K562 (cell line): ENCODE measurements around the gene DIP2C. TPM values are rescaled to one million over a fixed set of nuclear protein-coding genes. Genes with fewer than 3 reads are reported as not detected.

Experiments used
- ATAC-seq: fragments of 200-7000 bp; cut with Tn5 transposase; 3 replicates; pipeline ENCODE4 v1.9.1; 2020; ENCODE audit warnings: moderate library complexity
- BruUV-seq: library from RNA; stranded (reverse); fragments of 400-500 nt; replicated peaks from 2 replicates; lab custom pipeline; 2021; lab: Mats Ljungman, UMichigan
- CTCF ChIA-PET: fragments of 300-600 bp; formaldehyde crosslinking; extraction: SDS; loops from one replicate; lab custom pipeline; 2021; ENCODE audit warnings: low intra/inter-chr PET ratio; lab: Yijun Ruan, JAX
- POLR2A ChIA-PET: fragments of 300-600, 350-650 bp; sonication (Branson Sonifier 250); formaldehyde crosslinking; extraction: SDS; loops from one replicate; lab custom pipeline; 2021; ENCODE audit warnings: antibody characterized with exemption, inconsistent platforms; lab: Yijun Ruan, JAX
- DNase-seq, 4 experiments: peaks; one replicate each; pipeline versions ENCODE4 v3.0.0 to v3.0.0-alpha.2; 2011 to 2018; ENCODE audit warnings: low spot score in 3 of 4, mixed read lengths in 3 of 4; ENCODE audit errors: extremely low read depth in 1 of 4
- FAIRE-seq: peaks from 2 replicates; lab custom pipeline; 2011; peaks lifted over from hg19 to GRCh38; lab: Jason Lieb, UNC
- H2AFZ ChIP-seq: 2 replicates; pipeline ENCODE4 v1.6.0; 2011; ENCODE audit warnings: low read depth, low read length, control low read depth, inconsistent platforms
- H3K27ac ChIP-seq: fragments of 200-600 bp; 3 replicates; pipeline ENCODE4 v1.8.0; 2011; ENCODE audit warnings: low read depth, mild to moderate bottlenecking, control low read depth, inconsistent platforms, low read length, moderate library complexity, mixed read lengths; ENCODE audit errors: extremely low read depth
- H3K27me3 ChIP-seq, 2 experiments: fragments of 300-600 bp in 1 of 2; 2 replicates in 1 of 2; 3 replicates in 1 of 2; pipeline versions ENCODE4 v1.6.0 to v1.8.0; 2011; ENCODE audit warnings: inconsistent platforms in 2 of 2, low read length in 2 of 2, mild to moderate bottlenecking in 1 of 2, mixed read lengths in 1 of 2, moderate library complexity in 1 of 2; ENCODE audit not compliant: control insufficient read depth in 2 of 2, insufficient read depth in 2 of 2
- H3K36me3 ChIP-seq: fragments of 300-600 bp; 3 replicates; pipeline ENCODE4 v1.8.0; 2011; ENCODE audit warnings: mild to moderate bottlenecking, low read length, inconsistent platforms; ENCODE audit not compliant: control insufficient read depth, insufficient read depth
- H3K4me1 ChIP-seq, 2 experiments: fragments of 200-600 bp in 1 of 2; replicated peaks in 1 of 2; 2 replicates in 1 of 2; 3 replicates in 1 of 2; pipeline versions ENCODE4 v1.5.1 to v1.8.0; 2011; ENCODE audit warnings: inconsistent platforms in 2 of 2, low read length in 2 of 2, mild to moderate bottlenecking in 1 of 2, mixed read lengths in 1 of 2, moderate library complexity in 1 of 2; ENCODE audit not compliant: control insufficient read depth in 2 of 2, insufficient read depth in 2 of 2
- H3K4me2 ChIP-seq: 2 replicates; pipeline ENCODE4 v1.6.1; 2011; ENCODE audit warnings: low read length, control low read depth, inconsistent platforms, mixed read lengths; ENCODE audit not compliant: insufficient read depth
- H3K4me3 ChIP-seq: fragments of 200-600 bp; sonication (generic), shearing (Covaris generic); 2 replicates; pipeline ENCODE4 v1.5.1; 2016; ENCODE audit warnings: control low read depth, inconsistent platforms
- H3K79me2 ChIP-seq: fragments of 200-600 bp; 3 replicates; pipeline ENCODE4 v1.8.0; 2011; ENCODE audit warnings: low read length, inconsistent platforms; ENCODE audit not compliant: control insufficient read depth, insufficient read depth
- H3K9ac ChIP-seq, 2 experiments: 2 replicates each; pipeline versions ENCODE4 v1.6.0 to v1.6.1; 2011; ENCODE audit warnings: low read depth in 2 of 2, low read length in 2 of 2, control low read depth in 1 of 2, inconsistent platforms in 1 of 2, mild to moderate bottlenecking in 1 of 2, mixed read lengths in 1 of 2; ENCODE audit not compliant: insufficient read depth in 1 of 2
- H3K9me1 ChIP-seq: one replicate; pipeline ENCODE4 v1.6.0; 2011; ENCODE audit warnings: inconsistent platforms, mild to moderate bottlenecking, low read length, moderate library complexity; ENCODE audit not compliant: control insufficient read depth, insufficient read depth
- H3K9me3 ChIP-seq: replicated peaks from 2 replicates; pipeline ENCODE4 v1.5.1; 2011; ENCODE audit warnings: low read depth, low read length, inconsistent platforms; ENCODE audit not compliant: control insufficient read depth, insufficient read depth
- H4K20me1 ChIP-seq: replicated peaks from 2 replicates; pipeline ENCODE4 v1.6.1; 2011; ENCODE audit warnings: low read length, inconsistent platforms, mixed read lengths; ENCODE audit not compliant: control insufficient read depth, insufficient read depth
- CHCHD3 ChIP-seq: fragments of 250-450 bp; sonication (Bioruptor Pico); IDR thresholded peaks from 2 replicates; pipeline ENCODE4 v2.1.2; 2022; ENCODE audit warnings: mild to moderate bottlenecking
- CHD1 ChIP-seq: fragments of 200-600 bp; sonication (generic); IDR thresholded peaks from one replicate; pipeline ENCODE4 v1.6.1; 2012; ENCODE audit warnings: mild to moderate bottlenecking, moderate library complexity, low read length, inconsistent platforms
- DPF2 ChIP-seq: fragments of 450-650 bp; IDR thresholded peaks from 2 replicates; pipeline ENCODE4 v1.6.1; 2016
- FOS ChIP-seq: IDR thresholded peaks from 3 replicates; pipeline ENCODE4 v1.6.1; 2011; ENCODE audit not compliant: insufficient read length; ENCODE audit errors: extremely low read depth
- HES1 ChIP-seq: fragments of 450-650 bp; IDR thresholded peaks from 2 replicates; pipeline ENCODE4 v1.6.1; 2016; ENCODE audit warnings: low read depth, mild to moderate bottlenecking, moderate library complexity
- STAG1 ChIP-seq: sonication (generic); formaldehyde crosslinking; IDR thresholded peaks from 2 replicates; pipeline ENCODE4 v1.5.0; 2020; ENCODE audit warnings: missing genetic modification reagents, borderline replicate concordance
- THRB ChIP-seq: fragments of 450-650 bp; formaldehyde crosslinking; conservative IDR thresholded peaks from 2 replicates; pipeline ENCODE4 v1.4.0; 2022; ENCODE audit warnings: mild to moderate bottlenecking, missing genetic modification characterization
- ZNF146 ChIP-seq: IDR thresholded peaks from one replicate; pipeline ENCODE4 v1.6.1; 2018; ENCODE audit warnings: missing compliant biosample characterization; ENCODE audit not compliant: unreplicated experiment
- WGBS: fragments of 100-300 bp; shearing (Covaris generic); methylation state at CpG from one replicate; pipeline ENCODE4 v1.1.6; 2016; ENCODE audit warnings: low coverage, mixed read lengths; ENCODE audit not compliant: insufficient coverage; ENCODE audit errors: missing lambda C conversion rate; 5-methylcytosine and 5-hydroxymethylcytosine counted together
- in situ Hi-C: fragments of 300-500 bp; cut with MboI; formaldehyde crosslinking; loops from 4 replicates; pipeline ENCODE4 v1.15.0; 2018; ENCODE audit warnings: inconsistent platforms, mixed read lengths
- intact Hi-C: fragments of 100-400 bp; cut with micrococcal nuclease; formaldehyde crosslinking; loops from 2 replicates; pipeline ENCODE4 v1.14.2; 2022
- polyA plus RNA-seq, 8 experiments: library from polyadenylated mRNA; depleted of rRNA in 4 of 8; stranded (reverse) in 5 of 8; unstranded in 3 of 8; fragments of >200 nt; fragmentation: Nextera tagmentation in 2 of 8; fragmentation: Illumina TruSeq in 1 of 8; extraction: Ambion mirVana in 2 of 8; extraction: Trizol in 1 of 8; gene quantifications; 2 replicates each; pipeline versions ENCODE4 v1.2.1 to v1.2.3, GENCODE V29; 2011 to 2014; ENCODE audit warnings: inconsistent platforms in 1 of 8, missing spikeins in 1 of 8
- total RNA-seq, 7 experiments: library from RNA; depleted of rRNA in 6 of 7; stranded (reverse); fragments of >200 nt in 6 of 7; fragmentation: Illumina TruSeq in 2 of 7; extraction: Trizol in 2 of 7; gene quantifications; 2 replicates each; pipeline versions ENCODE4 v1.2.1 to v1.2.3, GENCODE V29; 2011 to 2021; ENCODE audit warnings: low replicate concordance in 1 of 7

Gene DIP2C
- total and polyA plus RNA-seq, 9 of the 15 experiments (the other 6 are each of a cell fraction or from before 2014, with no cell fraction given), result 0.01 TPM; not detected in 8

GRCh38 chr10:490891-491571, 198.4 kb downstream of the DIP2C start:
- Histone ChIP-seq H3K4me2 (no peak overlapping the region), H3K36me3 (no peaks in the 10 kb centered on the region), H3K4me1 (no peaks in the 10 kb centered on the region), H3K27me3 (peaks cover 33 to 85% of the 10 kb centered on the region in 2 experiments), H3K27ac (no peak overlapping the region), H3K9me1 (no peaks in the 10 kb centered on the region), H4K20me1 (peaks cover 4% of the 10 kb centered on the region), H3K79me2 (no peaks in the 10 kb centered on the region), H3K9me3 (no peaks in the 10 kb centered on the region), H2AFZ (no peak overlapping the region), H3K9ac (no peak overlapping the region), H3K4me3 (no peak overlapping the region)
- ChIA-PET CTCF (no interaction called here), POLR2A (no interaction called here)
- no peak for FAIRE-seq
- intact Hi-C loops (no loop called here), in situ Hi-C loops (no loop called here)
- under 1% methylated on average over 23 of the region's 23 CpGs for WGBS
- BruUV-seq, result no TSS peak
- TF ChIP-seq HES1 (no peak), DPF2 (no peak), CHCHD3 (CRISPR knock-in tag) (no peak), CHD1 (no peak), FOS (no peak), ZNF146 (CRISPR knock-in tag) (no peak), STAG1 (CRISPR knock-in tag) (no peak), THRB (CRISPR knock-in tag) (no peak)
- ATAC-seq, result no peak
- DNase-seq, result no peak
